DOHH2 (cell line): Measurements from ENCODE around the gene PYGO2.

ENCODE experiments used
- EZH2phosphoT487 ChIP-seq: fragments of 200-600 bp; sonication (generic); IDR thresholded peaks from 2 replicates; pipeline ENCODE4 v1.6.1; 2017; ENCODE audit warnings: borderline replicate concordance, mild to moderate bottlenecking, antibody characterized with exemption, low read length, moderate library complexity, mixed read lengths
- TF ChIP-seq, protein P1 (sequence below): fragments of 200-600 bp; sonication (generic); IDR thresholded peaks from one replicate; pipeline ENCODE4 v1.5.1; 2014; ENCODE audit warnings: antibody characterized with exemption, mild to moderate bottlenecking, low read depth, low read length; ENCODE audit not compliant: poor library complexity, severe bottlenecking

DNA sequence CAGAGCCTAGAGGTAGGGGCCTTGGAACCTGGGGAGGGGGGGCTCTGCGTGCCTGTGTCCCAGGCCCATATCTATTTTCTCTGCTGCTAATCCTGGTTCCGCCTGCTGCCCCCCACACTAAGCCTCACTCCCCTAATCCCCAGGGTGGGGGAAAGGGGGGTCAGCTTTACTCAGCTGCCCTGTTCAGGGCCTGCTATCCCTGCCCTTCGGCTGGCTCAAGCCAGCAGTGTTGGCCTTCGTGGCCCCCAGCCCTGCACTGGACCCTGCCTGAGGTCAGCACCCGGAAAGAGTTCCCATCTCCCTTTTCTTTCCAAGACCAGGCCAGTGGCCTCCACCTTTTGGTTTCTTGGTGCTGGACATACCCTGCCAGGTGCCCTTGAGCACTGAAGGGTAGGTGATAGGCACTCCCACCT lies 49.4 kb upstream of the PYGO2 start:
- TF ChIP-seq, protein P1, sequence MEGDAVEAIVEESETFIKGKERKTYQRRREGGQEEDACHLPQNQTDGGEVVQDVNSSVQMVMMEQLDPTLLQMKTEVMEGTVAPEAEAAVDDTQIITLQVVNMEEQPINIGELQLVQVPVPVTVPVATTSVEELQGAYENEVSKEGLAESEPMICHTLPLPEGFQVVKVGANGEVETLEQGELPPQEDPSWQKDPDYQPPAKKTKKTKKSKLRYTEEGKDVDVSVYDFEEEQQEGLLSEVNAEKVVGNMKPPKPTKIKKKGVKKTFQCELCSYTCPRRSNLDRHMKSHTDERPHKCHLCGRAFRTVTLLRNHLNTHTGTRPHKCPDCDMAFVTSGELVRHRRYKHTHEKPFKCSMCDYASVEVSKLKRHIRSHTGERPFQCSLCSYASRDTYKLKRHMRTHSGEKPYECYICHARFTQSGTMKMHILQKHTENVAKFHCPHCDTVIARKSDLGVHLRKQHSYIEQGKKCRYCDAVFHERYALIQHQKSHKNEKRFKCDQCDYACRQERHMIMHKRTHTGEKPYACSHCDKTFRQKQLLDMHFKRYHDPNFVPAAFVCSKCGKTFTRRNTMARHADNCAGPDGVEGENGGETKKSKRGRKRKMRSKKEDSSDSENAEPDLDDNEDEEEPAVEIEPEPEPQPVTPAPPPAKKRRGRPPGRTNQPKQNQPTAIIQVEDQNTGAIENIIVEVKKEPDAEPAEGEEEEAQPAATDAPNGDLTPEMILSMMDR, result no peak
- TF ChIP-seq EZH2phosphoT487, result no peak
